ENCODE data around the gene NELFCD.

Gene NELFCD

GRCh38 chr20:59030911-59031563 is 50.0 kb downstream of the NELFCD start:
- no peaks in the 10 kb centered on the region for H3K9me3 ChIP-seq (ENCODE audit: insufficient read depth, low read length, severe bottlenecking)
- peaks cover 63% of the 10 kb centered on the region for H3K4me1 ChIP-seq (ENCODE audit: insufficient read depth, low read length)
- H3K36me3 ChIP-seq (ENCODE audit: insufficient read depth, low read length) = peaks cover 77% of the 10 kb centered on the region
- peak overlapping the region; percentile 95 for H3K27ac ChIP-seq (ENCODE audit: low read length)
- H3K79me2 ChIP-seq (ENCODE audit: insufficient read depth, low read length) = peaks cover 75% of the 10 kb centered on the region
- H3K4me3 ChIP-seq (ENCODE audit: low read depth in 1 of 2, low read length in 2 of 2) = peak overlapping the region; percentile 50 to 77
- H3K9ac ChIP-seq (ENCODE audit: low read depth, low read length) = peak overlapping the region; percentile 91
- TF ChIP-seq CTCF (IDR thresholded peaks at IDR 0.05; ENCODE audit: borderline replicate concordance, extremely low read depth, low read length, poor library complexity, severe bottlenecking) (no peak), EZH2 (IDR thresholded peaks at IDR 0.05; ENCODE audit: borderline replicate concordance, low read depth, low read length, severe bottlenecking) (no peak)
- H3K4me2 ChIP-seq (ENCODE audit: insufficient read depth, low read length) = peak overlapping the region; percentile 88
- H3K27me3 ChIP-seq (ENCODE audit: insufficient read depth, low read length, poor library complexity) = no peaks in the 10 kb centered on the region
- peaks cover 30% of the 10 kb centered on the region; the same call in 1 of the 2 replicates for H4K20me1 ChIP-seq (ENCODE audit: insufficient read depth, low read length)
- ATAC-seq (ENCODE audit: insufficient read depth, low read depth) = no peak
- no peak for DNase-seq
- H2AFZ ChIP-seq (ENCODE audit: low read depth, low read length) = 0 out of 2 replicates have a peak overlapping the region, but pooled peaks have one; percentile 86

- H3K27ac ChIP-seq (ENCODE audit: low read length) = peak overlapping the region; percentile 95
- H3K79me2 ChIP-seq (ENCODE audit: insufficient read depth, low read length) = peaks cover 74% of the 10 kb centered on the region
- peak overlapping the region; percentile 88 for H3K4me2 ChIP-seq (ENCODE audit: insufficient read depth, low read length)
- H3K27me3 ChIP-seq (ENCODE audit: insufficient read depth, low read length, poor library complexity) = no peaks in the 10 kb centered on the region
- H3K4me3 ChIP-seq (ENCODE audit: low read depth in 1 of 2, low read length in 2 of 2) = peak overlapping the region; percentile 50 to 77
- H3K9ac ChIP-seq (ENCODE audit: low read depth, low read length) = peak overlapping the region; percentile 91
- ATAC-seq (ENCODE audit: insufficient read depth, low read depth) (no peak), DNase-seq (peak; percentile 15)
- H3K4me1 ChIP-seq (ENCODE audit: insufficient read depth, low read length) = peaks cover 63% of the 10 kb centered on the region
- TF ChIP-seq EZH2 (IDR thresholded peaks at IDR 0.05; ENCODE audit: borderline replicate concordance, low read depth, low read length, severe bottlenecking) = no peak
- TF ChIP-seq CTCF (IDR thresholded peaks at IDR 0.05; ENCODE audit: borderline replicate concordance, extremely low read depth, low read length, poor library complexity, severe bottlenecking) = no peak
- peak overlapping the region; percentile 86 for H2AFZ ChIP-seq (ENCODE audit: low read depth, low read length)
- H3K36me3 ChIP-seq (ENCODE audit: insufficient read depth, low read length) = peaks cover 77% of the 10 kb centered on the region
- no peaks in the 10 kb centered on the region for H3K9me3 ChIP-seq (ENCODE audit: insufficient read depth, low read length, severe bottlenecking)
- H4K20me1 ChIP-seq (ENCODE audit: insufficient read depth, low read length) = peaks cover 29% of the 10 kb centered on the region; the same call in 1 of the 2 replicates
Measured at GRCh38 chr20:59031564-59032022, 50.5 kb downstream of the NELFCD start.

DNA sequence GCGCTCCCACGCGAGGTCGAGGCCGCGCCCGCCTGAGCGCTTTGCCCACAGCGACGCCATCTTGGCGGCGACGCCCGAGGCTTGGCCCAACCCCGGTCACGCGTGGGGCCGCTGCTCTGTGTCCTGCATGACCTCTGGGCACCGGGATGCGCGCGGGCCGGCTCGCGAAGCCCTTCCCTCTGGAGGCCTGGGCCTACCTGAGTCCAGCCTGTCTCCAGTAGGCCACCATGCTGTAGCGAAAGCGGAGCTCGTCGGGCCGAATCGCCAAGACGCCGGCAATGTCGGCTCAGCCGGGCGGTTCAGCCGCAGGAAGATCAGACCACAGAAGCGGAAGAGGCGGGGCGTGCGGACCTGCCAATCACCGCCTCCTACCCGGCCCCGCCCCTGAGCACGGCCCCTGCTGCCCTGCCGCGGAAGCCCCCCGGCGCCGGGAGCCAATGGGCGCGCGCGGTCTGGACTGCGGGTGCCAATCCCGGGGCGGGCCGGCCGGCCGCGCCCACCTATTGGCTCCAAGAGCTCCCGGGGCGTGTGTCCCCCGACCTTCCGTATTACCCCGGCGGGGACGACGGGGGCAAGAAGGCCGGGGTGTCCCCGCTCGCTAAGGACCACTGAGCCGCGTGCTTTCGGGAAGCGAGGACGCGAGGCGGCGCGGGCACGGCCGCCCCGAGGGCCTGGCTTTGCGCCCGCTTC is 51.1 kb downstream of the NELFCD start, which contains the start of gene ATP5F1E:
TSS of gene ATP5F1E (minus strand) at position 313 of the 690 bp plus-strand sequence. CDS start at position 229, 84 bp downstream.
- peak within 1 kb of the TSS; percentile 97 for H3K4me2 ChIP-seq (ENCODE audit: insufficient read depth, low read length)
- peaks cover 58% of the 10 kb centered on the region for H3K4me1 ChIP-seq (ENCODE audit: insufficient read depth, low read length)
- TF ChIP-seq CTCF (IDR thresholded peaks at IDR 0.05; ENCODE audit: borderline replicate concordance, extremely low read depth, low read length, poor library complexity, severe bottlenecking) (no peak), EZH2 (IDR thresholded peaks at IDR 0.05; ENCODE audit: borderline replicate concordance, low read depth, low read length, severe bottlenecking) (no peak)
- peak within 1 kb of the TSS; percentile 91 for H3K9ac ChIP-seq (ENCODE audit: low read depth, low read length)
- H2AFZ ChIP-seq (ENCODE audit: low read depth, low read length) = peak within 1 kb of the TSS; percentile 86
- peaks cover 26% of the 10 kb centered on the region; the same call in 1 of the 2 replicates for H4K20me1 ChIP-seq (ENCODE audit: insufficient read depth, low read length)
- H3K79me2 ChIP-seq (ENCODE audit: insufficient read depth, low read length) = peaks cover 74% of the 10 kb centered on the region
- H3K4me3 ChIP-seq (ENCODE audit: low read depth in 1 of 2, low read length in 2 of 2) = peak within 1 kb of the TSS; percentile 50 to 77
- DNase-seq (peak; percentile 98), ATAC-seq (ENCODE audit: insufficient read depth, low read depth) (peak; percentile 97)
- no peaks in the 10 kb centered on the region for H3K27me3 ChIP-seq (ENCODE audit: insufficient read depth, low read length, poor library complexity)
- H3K27ac ChIP-seq (ENCODE audit: low read length) = peak within 1 kb of the TSS; percentile 95
- no peaks in the 10 kb centered on the region for H3K9me3 ChIP-seq (ENCODE audit: insufficient read depth, low read length, severe bottlenecking)
- peaks cover 77% of the 10 kb centered on the region for H3K36me3 ChIP-seq (ENCODE audit: insufficient read depth, low read length)
